ENCODE data around the gene SMYD3. TPM values are rescaled to one million over a fixed set of nuclear protein-coding genes. Genes with fewer than 3 reads are reported as not detected.

SMYD3 gene
- total RNA-seq, 1 experiment from 2014 or later = 25.5 TPM

DNA sequence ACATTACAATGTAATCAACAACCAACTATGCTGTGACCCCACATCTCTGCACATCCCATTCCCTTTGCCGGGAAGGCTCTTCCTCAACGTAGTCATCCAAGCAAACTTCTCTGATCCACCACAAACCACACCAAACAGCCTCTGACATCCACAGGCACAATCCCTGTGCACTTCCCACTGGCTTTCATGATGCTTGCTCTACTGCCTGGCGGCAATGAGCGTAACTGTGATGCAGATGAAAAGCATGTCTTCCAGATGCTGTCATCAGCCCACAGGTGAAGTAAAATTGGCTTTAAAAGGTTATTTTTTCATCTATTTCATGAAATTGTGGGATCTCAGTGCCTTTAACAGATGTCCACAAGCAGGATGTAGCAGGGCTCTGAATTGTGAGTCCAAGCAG, 635.2 kb downstream of the SMYD3 start:
- H3K27ac ChIP-seq (ENCODE audit: insufficient read length, low read depth, low read length) = no peak overlapping the region
- WGBS (ENCODE audit: extremely low coverage, insufficient read length, low lambda C conversion rate) = no CpG with 5 or more reads among the region's 4 CpGs
- H3K4me2 ChIP-seq (ENCODE audit: insufficient read depth, insufficient read length, low read length) = no peak overlapping the region
- no peaks in the 10 kb centered on the region; the same call in 1 of the 2 replicates for H3K27me3 Mint-ChIP-seq (ENCODE audit: low read depth)
- H3K36me3 Mint-ChIP-seq (ENCODE audit: insufficient read depth in 1 of 3, low read depth in 3 of 3) = no peaks in the 10 kb centered on the region; a peak in 1 of 7 replicates
- no peak for DNase-seq
- no peak overlapping the region for H3K9ac ChIP-seq (ENCODE audit: extremely low read depth, insufficient read length, low read length)
- no peaks in the 10 kb centered on the region for H3K4me1 ChIP-seq (ENCODE audit: insufficient read depth, low read length)
- no peak overlapping the region for H3K23ac ChIP-seq (ENCODE audit: insufficient read length, low read depth, low read length)
- H2BK12ac ChIP-seq (ENCODE audit: insufficient read length, low read depth, low read length) = no peak overlapping the region
- H3K79me2 ChIP-seq (ENCODE audit: insufficient read depth, low read length) = no peaks in the 10 kb centered on the region
- no peaks in the 10 kb centered on the region for H3K23me2 ChIP-seq (ENCODE audit: insufficient read length, low read depth, low read length, poor library complexity, severe bottlenecking)
- no peaks in the 10 kb centered on the region for H3K9me3 Mint-ChIP-seq
- TF ChIP-seq, protein P1, sequence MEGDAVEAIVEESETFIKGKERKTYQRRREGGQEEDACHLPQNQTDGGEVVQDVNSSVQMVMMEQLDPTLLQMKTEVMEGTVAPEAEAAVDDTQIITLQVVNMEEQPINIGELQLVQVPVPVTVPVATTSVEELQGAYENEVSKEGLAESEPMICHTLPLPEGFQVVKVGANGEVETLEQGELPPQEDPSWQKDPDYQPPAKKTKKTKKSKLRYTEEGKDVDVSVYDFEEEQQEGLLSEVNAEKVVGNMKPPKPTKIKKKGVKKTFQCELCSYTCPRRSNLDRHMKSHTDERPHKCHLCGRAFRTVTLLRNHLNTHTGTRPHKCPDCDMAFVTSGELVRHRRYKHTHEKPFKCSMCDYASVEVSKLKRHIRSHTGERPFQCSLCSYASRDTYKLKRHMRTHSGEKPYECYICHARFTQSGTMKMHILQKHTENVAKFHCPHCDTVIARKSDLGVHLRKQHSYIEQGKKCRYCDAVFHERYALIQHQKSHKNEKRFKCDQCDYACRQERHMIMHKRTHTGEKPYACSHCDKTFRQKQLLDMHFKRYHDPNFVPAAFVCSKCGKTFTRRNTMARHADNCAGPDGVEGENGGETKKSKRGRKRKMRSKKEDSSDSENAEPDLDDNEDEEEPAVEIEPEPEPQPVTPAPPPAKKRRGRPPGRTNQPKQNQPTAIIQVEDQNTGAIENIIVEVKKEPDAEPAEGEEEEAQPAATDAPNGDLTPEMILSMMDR (conservative IDR thresholded peaks at IDR 0.05) = no peak
- H2AK5ac ChIP-seq (ENCODE audit: insufficient read length, low read length) = no peak overlapping the region
- no peak overlapping the region for H3K18ac ChIP-seq (ENCODE audit: insufficient read length, low read depth, low read length)
- no peak overlapping the region for H2BK120ac ChIP-seq (ENCODE audit: low read depth, low read length, poor library complexity, severe bottlenecking)
- H3K27me3 ChIP-seq (ENCODE audit: insufficient read depth, low read length) = no peaks in the 10 kb centered on the region
- no peak overlapping the region for H3K14ac ChIP-seq (ENCODE audit: insufficient read depth, low read length)
- no peaks in the 10 kb centered on the region for H3K79me1 ChIP-seq (ENCODE audit: insufficient read depth, low read depth, low read length, poor library complexity, severe bottlenecking)
- H4K20me1 ChIP-seq (ENCODE audit: control insufficient read depth, insufficient read depth, insufficient read length) = no peaks in the 10 kb centered on the region
- H3K27ac Mint-ChIP-seq = no peak overlapping the region
- H3K4me3 Mint-ChIP-seq = no peak overlapping the region
- no peak overlapping the region for H2BK20ac ChIP-seq (ENCODE audit: low read depth, low read length, poor library complexity, severe bottlenecking)
- H2AFZ ChIP-seq (ENCODE audit: low read length) = no peak overlapping the region
- H3K4me1 Mint-ChIP-seq = no peaks in the 10 kb centered on the region
- no peak overlapping the region for H3K56ac ChIP-seq (ENCODE audit: insufficient read length, low read depth, low read length)
- H3K4ac ChIP-seq (ENCODE audit: low read depth, low read length) = no peak overlapping the region
- no peak overlapping the region for H4K91ac ChIP-seq (ENCODE audit: insufficient read length, low read depth, low read length)
- H3K9me3 ChIP-seq (ENCODE audit: control insufficient read depth, low read depth, low read length) = no peaks in the 10 kb centered on the region
- H4K8ac ChIP-seq (replicated peaks; ENCODE audit: insufficient read length, low read depth, low read length) = no peak overlapping the region
- no peak overlapping the region for H2BK15ac ChIP-seq (ENCODE audit: low read depth, low read length)
- no peak overlapping the region for H4K5ac ChIP-seq (ENCODE audit: insufficient read length, low read depth, low read length)
- H2BK5ac ChIP-seq (ENCODE audit: insufficient read length, low read length) = no peak overlapping the region
- no peak overlapping the region for H3T11ph ChIP-seq (ENCODE audit: low read length)

Measured in H9 (cell line).